Mesenchymal stem cell (in vitro differentiated cells and primary cell): ENCODE data around the gene TMEM51.

ENCODE experiments used
- DNase-seq: peaks from one replicate; pipeline ENCODE4 v3.0.0-alpha.2; 2013
- H2AFZ ChIP-seq: one replicate; pipeline ENCODE4 v1.6.1; 2013; ENCODE audit warnings: low read depth, mild to moderate bottlenecking, control low read depth, inconsistent platforms, low read length, moderate library complexity
- H2AK5ac ChIP-seq: 2 replicates; pipeline ENCODE4 v1.6.1; 2013; ENCODE audit warnings: low read length, moderate library complexity, mild to moderate bottlenecking, inconsistent platforms; ENCODE audit not compliant: severe bottlenecking
- H2BK120ac ChIP-seq: one replicate; pipeline ENCODE4 v1.6.1; 2013; ENCODE audit warnings: low read depth, mild to moderate bottlenecking, inconsistent platforms, low read length, moderate library complexity
- H2BK12ac ChIP-seq, 2 experiments: one replicate each; pipeline ENCODE4 v1.6.1; 2013; ENCODE audit warnings: inconsistent platforms in 2 of 2, low read length in 2 of 2, mild to moderate bottlenecking in 2 of 2, moderate library complexity in 2 of 2, control low read depth in 1 of 2
- H2BK15ac ChIP-seq: one replicate; pipeline ENCODE4 v1.6.1; 2013; ENCODE audit warnings: mild to moderate bottlenecking, low read depth, inconsistent platforms; ENCODE audit not compliant: poor library complexity, severe bottlenecking
- H2BK5ac ChIP-seq: 2 replicates; pipeline ENCODE4 v1.6.1; 2013; ENCODE audit warnings: low read depth, mild to moderate bottlenecking, low read length, control low read depth, inconsistent platforms; ENCODE audit not compliant: poor library complexity, severe bottlenecking
- H3K14ac ChIP-seq, 2 experiments: one replicate each; pipeline ENCODE4 v1.6.1; 2013; ENCODE audit warnings: inconsistent platforms in 2 of 2, low read length in 2 of 2, control low read depth in 1 of 2, mild to moderate bottlenecking in 1 of 2, moderate library complexity in 1 of 2
- H3K18ac ChIP-seq, 2 experiments: one replicate each; pipeline ENCODE4 v1.6.1; 2013; ENCODE audit warnings: inconsistent platforms in 2 of 2, low read length in 2 of 2, control low read depth in 1 of 2, low read depth in 1 of 2, mild to moderate bottlenecking in 1 of 2
- H3K23ac ChIP-seq, 2 experiments: one replicate each; pipeline ENCODE4 v1.6.1; 2013; ENCODE audit warnings: inconsistent platforms in 2 of 2, low read length in 2 of 2, mild to moderate bottlenecking in 2 of 2, moderate library complexity in 2 of 2, control low read depth in 1 of 2
- H3K27ac ChIP-seq: 2 replicates; pipeline ENCODE4 v1.5.1; 2013; ENCODE audit warnings: mild to moderate bottlenecking, moderate library complexity, low read length, control low read depth, inconsistent platforms; ENCODE audit not compliant: poor library complexity, severe bottlenecking
- H3K27me3 ChIP-seq, 2 experiments: 2 replicates each; pipeline versions ENCODE4 v1.6.1 to v1.7.0; 2013; ENCODE audit warnings: low read length in 2 of 2, mild to moderate bottlenecking in 2 of 2, moderate library complexity in 2 of 2, control low read depth in 1 of 2, inconsistent platforms in 1 of 2; ENCODE audit not compliant: control insufficient read depth in 1 of 2, insufficient read depth in 1 of 2
- H3K36me3 ChIP-seq, 2 experiments: 2 replicates each; pipeline versions ENCODE4 v1.6.1 to v1.7.0; 2013; ENCODE audit warnings: low read length in 2 of 2, control low read depth in 1 of 2, inconsistent platforms in 1 of 2, low read depth in 1 of 2, mild to moderate bottlenecking in 1 of 2; ENCODE audit not compliant: insufficient read depth in 2 of 2, control insufficient read depth in 1 of 2
- H3K4ac ChIP-seq, 2 experiments: one replicate each; pipeline ENCODE4 v1.6.1; 2013; ENCODE audit warnings: inconsistent platforms in 2 of 2, low read length in 2 of 2, mild to moderate bottlenecking in 2 of 2, moderate library complexity in 2 of 2, control low read depth in 1 of 2, low read depth in 1 of 2
- H3K4me1 ChIP-seq: 2 replicates; pipeline ENCODE4 v1.6.1; 2013; ENCODE audit warnings: low read depth, low read length, control low read depth; ENCODE audit not compliant: control insufficient read depth, insufficient read depth
- H3K4me2 ChIP-seq: 2 replicates; pipeline ENCODE4 v1.6.1; 2013; ENCODE audit warnings: low read length, mild to moderate bottlenecking, inconsistent platforms; ENCODE audit not compliant: poor library complexity, severe bottlenecking
- H3K4me3 ChIP-seq, 2 experiments: 2 replicates each; pipeline versions ENCODE4 v1.5.1 to v1.7.0; 2013; ENCODE audit warnings: low read length in 2 of 2, mild to moderate bottlenecking in 2 of 2, control low read depth in 1 of 2, low read depth in 1 of 2; ENCODE audit not compliant: insufficient read depth in 1 of 2
- H3K79me1 ChIP-seq: replicated peaks from 2 replicates; pipeline ENCODE4 v1.6.1; 2013; ENCODE audit warnings: mild to moderate bottlenecking, control low read depth, low read length, inconsistent platforms; ENCODE audit not compliant: poor library complexity, severe bottlenecking
- H3K9ac ChIP-seq: 2 replicates; pipeline ENCODE4 v1.7.0; 2013; ENCODE audit warnings: mild to moderate bottlenecking, low read length, moderate library complexity
- H3K9me3 ChIP-seq: 2 replicates; pipeline ENCODE4 v1.7.0; 2013; ENCODE audit warnings: mild to moderate bottlenecking, low read length; ENCODE audit not compliant: control insufficient read depth
- H4K8ac ChIP-seq: one replicate; pipeline ENCODE4 v1.6.1; 2013; ENCODE audit warnings: inconsistent platforms, mild to moderate bottlenecking, low read length, moderate library complexity
- H4K91ac ChIP-seq: one replicate; pipeline ENCODE4 v1.6.1; 2013; ENCODE audit warnings: mild to moderate bottlenecking, low read length, inconsistent platforms
- WGBS: methylation state at CpG from one replicate; pipeline ENCODE4 v1.1.7; 2013; ENCODE audit warnings: mixed read lengths; 5-methylcytosine and 5-hydroxymethylcytosine counted together

The TMEM51 gene

GRCh38 chr1:15155888-15156741 is 2.6 kb downstream of the TMEM51 start:
- whole genome bisulfite sequencing = 65% methylated on average over 11 of the region's 11 CpGs
- Histone ChIP-seq H3K4ac (peak overlapping the region; percentile 53 to 81), H3K14ac (no peak overlapping the region)

GRCh38 chr1:15156807-15157380 is 3.3 kb downstream of the TMEM51 start:
- Histone ChIP-seq H3K18ac (peak overlapping the region; percentile 64 to 75), H4K8ac (peak overlapping the region; percentile 66), H4K91ac (peak overlapping the region; percentile 52), H2BK120ac (peak overlapping the region; percentile 78), H2BK12ac (peak overlapping the region; percentile 45 to 78), H3K27ac (no peak overlapping the region), H3K14ac (no peak overlapping the region), H3K27me3 (peaks cover 0 to 6% of the 10 kb centered on the region in 2 experiments), H2BK5ac (no peak overlapping the region), H2BK15ac (peak overlapping the region; percentile 1), H2AK5ac (no peak overlapping the region), H2AFZ (no peak overlapping the region), H3K79me1 (peaks cover 29% of the 10 kb centered on the region), H3K4me3 (no peak overlapping the region), H3K23ac (no peak overlapping the region), H3K4ac (peak overlapping the region; percentile 35 to 81), H3K9me3 (no peaks in the 10 kb centered on the region), H3K4me1 (peaks cover 44% of the 10 kb centered on the region), H3K9ac (no peak overlapping the region), H3K36me3 (peaks cover 0 to 2% of the 10 kb centered on the region in 2 experiments), H3K4me2 (no peak overlapping the region)
- DNase-seq = no peak
- 73% methylated on average over 9 of the region's 9 CpGs for WGBS

More at GRCh38 chr1:15155888-15156741, 2.6 kb downstream of the TMEM51 start:
- Histone ChIP-seq H3K27me3 (peaks cover 5 to 14% of the 10 kb centered on the region in 2 experiments), H2AK5ac (peak overlapping the region; percentile 51), H2AFZ (no peak overlapping the region), H2BK5ac (no peak overlapping the region), H3K36me3 (peaks cover 0 to 2% of the 10 kb centered on the region in 2 experiments), H3K9ac (no peak overlapping the region), H2BK12ac (peak overlapping the region; percentile 45 to 78), H3K4me2 (no peak overlapping the region), H4K8ac (peak overlapping the region; percentile 92), H3K23ac (no peak overlapping the region), H3K9me3 (no peaks in the 10 kb centered on the region), H2BK15ac (peak overlapping the region; percentile 74), H3K4me1 (peaks cover 43% of the 10 kb centered on the region), H2BK120ac (peak overlapping the region; percentile 71), H3K27ac (no peak overlapping the region), H3K4me3 (no peak overlapping the region), H3K18ac (peak overlapping the region; percentile 72 to 75), H4K91ac (peak overlapping the region; percentile 67), H3K79me1 (peaks cover 28% of the 10 kb centered on the region)
- DNase-seq = peak; percentile 77

GRCh38 chr1:15157524-15158399 is 4.2 kb downstream of the TMEM51 start:
- no peak overlapping the region for H3K4me2 ChIP-seq
- H2AK5ac ChIP-seq = peak overlapping the region; percentile 47
- no peak overlapping the region for H2AFZ ChIP-seq
- H3K27me3 ChIP-seq = peaks cover 0 to 3% of the 10 kb centered on the region in 2 experiments
- peak overlapping the region; percentile 85 to 88 for H2BK12ac ChIP-seq
- peak overlapping the region in 1 of 2 experiments; percentile 55 for H3K14ac ChIP-seq
- DNase-seq = no peak
- H3K23ac ChIP-seq = peak overlapping the region in 1 of 2 experiments; percentile 11
- WGBS = 75% methylated on average over 17 of the region's 17 CpGs
- no peak overlapping the region for H3K4me3 ChIP-seq
- H3K36me3 ChIP-seq = peaks cover 0 to 2% of the 10 kb centered on the region in 2 experiments
- H3K9me3 ChIP-seq = no peaks in the 10 kb centered on the region
- peak overlapping the region; percentile 92 for H4K91ac ChIP-seq
- H3K4ac ChIP-seq = peak overlapping the region; percentile 49 to 58
- H2BK15ac ChIP-seq = peak overlapping the region; percentile 74
- peak overlapping the region; percentile 86 to 87 for H3K18ac ChIP-seq
- H3K27ac ChIP-seq = peak overlapping the region; percentile 63
- peak overlapping the region; percentile 88 for H4K8ac ChIP-seq
- no peak overlapping the region for H2BK5ac ChIP-seq
- peak overlapping the region; percentile 96 for H2BK120ac ChIP-seq
- no peak overlapping the region for H3K9ac ChIP-seq
- peaks cover 41% of the 10 kb centered on the region for H3K4me1 ChIP-seq
- peaks cover 33% of the 10 kb centered on the region for H3K79me1 ChIP-seq
